IMR-90 (cell line): ENCODE data around the gene CSK. TPM values are rescaled to one million over a fixed set of nuclear protein-coding genes. Genes with fewer than 3 reads are reported as not detected.
A peak's percentile ranks its signal among the peaks of the same experiment; 100 is the strongest.

Experiments
- ATAC-seq: fragments of 200-7000 bp; cut with Tn5 transposase; 2 replicates; pipeline ENCODE4 v1.9.1; 2020; ENCODE audit warnings: low read depth, mild to moderate bottlenecking, moderate library complexity
- Bru-seq: library from RNA; stranded (reverse); fragments of 400-500 nt; gene quantifications from one replicate; lab custom pipeline; 2021; lab: Mats Ljungman, UMichigan
- BruChase-seq, 2 experiments: library from RNA; stranded (reverse); fragments of 400-500 nt; gene quantifications; one replicate each; lab custom pipeline; 2021; lab: Mats Ljungman, UMichigan
- BruUV-seq: library from RNA; stranded (reverse); fragments of 400-500 nt; replicated peaks from 2 replicates; lab custom pipeline; 2021; lab: Mats Ljungman, UMichigan
- CTCF ChIA-PET: fragments of 300-600 bp; formaldehyde crosslinking; extraction: SDS; loops from one replicate; lab custom pipeline; 2021; ENCODE audit warnings: antibody characterized with exemption; lab: Yijun Ruan, JAX
- POLR2A ChIA-PET: fragments of 300-600 bp; sonication (Branson Sonifier 250); formaldehyde crosslinking; loops from one replicate; lab custom pipeline; 2022; ENCODE audit warnings: antibody characterized with exemption; ENCODE audit not compliant: unreplicated experiment; lab: Charles Lee
- DNase-seq: peaks from one replicate; pipeline ENCODE4 v3.0.0; 2013
- H2AFZ ChIP-seq: replicated peaks from 2 replicates; pipeline ENCODE3; 2013; ENCODE audit warnings: low read length, mild to moderate bottlenecking; ENCODE audit not compliant: poor library complexity
- H2AK5ac ChIP-seq: 2 replicates; pipeline ENCODE4 v1.6.1; 2013; ENCODE audit warnings: low read depth, low read length, inconsistent platforms
- H2AK9ac ChIP-seq: replicated peaks from 2 replicates; pipeline ENCODE3; 2013; ENCODE audit warnings: mild to moderate bottlenecking, low read depth, low read length, moderate library complexity; ENCODE audit not compliant: poor library complexity
- H2BK120ac ChIP-seq: 2 replicates; pipeline ENCODE4 v1.6.1; 2013; ENCODE audit warnings: low read depth, low read length, inconsistent platforms
- H2BK15ac ChIP-seq: 3 replicates; pipeline ENCODE4 v1.6.1; 2013; ENCODE audit warnings: low read depth, low read length, inconsistent platforms
- H2BK20ac ChIP-seq: 2 replicates; pipeline ENCODE4 v1.6.1; 2013; ENCODE audit warnings: low read depth, mild to moderate bottlenecking, inconsistent platforms, low read length, moderate library complexity
- H2BK5ac ChIP-seq: 2 replicates; pipeline ENCODE4 v1.6.1; 2013; ENCODE audit warnings: mild to moderate bottlenecking, low read depth, low read length, inconsistent platforms; ENCODE audit not compliant: poor library complexity, severe bottlenecking
- H3K14ac ChIP-seq: replicated peaks from 2 replicates; pipeline ENCODE4 v1.6.1; 2013; ENCODE audit warnings: low read depth, low read length, inconsistent platforms
- H3K18ac ChIP-seq: 2 replicates; pipeline ENCODE4 v1.6.1; 2013; ENCODE audit warnings: low read depth, low read length, control low read depth
- H3K23ac ChIP-seq: 2 replicates; pipeline ENCODE4 v1.6.1; 2013; ENCODE audit warnings: low read depth, low read length, inconsistent platforms
- H3K27ac ChIP-seq: 2 replicates; pipeline ENCODE4 v1.5.1; 2013; ENCODE audit warnings: mild to moderate bottlenecking, control low read depth, low read length; ENCODE audit not compliant: insufficient read depth
- H3K27me3 ChIP-seq: 2 replicates; pipeline ENCODE4 v1.6.1; 2013; ENCODE audit warnings: low read length; ENCODE audit not compliant: control insufficient read depth, insufficient read depth
- H3K36me3 ChIP-seq: 2 replicates; pipeline ENCODE4 v1.6.1; 2013; ENCODE audit warnings: low read length, mixed read lengths; ENCODE audit not compliant: control insufficient read depth, insufficient read depth
- H3K4ac ChIP-seq: 2 replicates; pipeline ENCODE4 v1.6.1; 2013; ENCODE audit warnings: low read depth, low read length, inconsistent platforms
- H3K4me1 ChIP-seq: 2 replicates; pipeline ENCODE4 v1.6.1; 2013; ENCODE audit warnings: low read length, mixed read lengths; ENCODE audit not compliant: control insufficient read depth, insufficient read depth
- H3K4me2 ChIP-seq: 2 replicates; pipeline ENCODE4 v1.6.1; 2013; ENCODE audit warnings: low read depth, mild to moderate bottlenecking, control low read depth, low read length, moderate library complexity
- H3K4me3 ChIP-seq: 2 replicates; pipeline ENCODE4 v1.5.1; 2013; ENCODE audit warnings: low read depth, mild to moderate bottlenecking, control low read depth, low read length, moderate library complexity; ENCODE audit not compliant: insufficient read depth
- H3K56ac ChIP-seq: 2 replicates; pipeline ENCODE4 v1.6.1; 2013; ENCODE audit warnings: low read length, inconsistent platforms; ENCODE audit not compliant: insufficient read depth; ENCODE audit errors: extremely low read depth
- H3K79me1 ChIP-seq, 2 experiments: 2 replicates each; pipeline ENCODE4 v1.6.1; 2013; ENCODE audit warnings: low read length in 2 of 2, inconsistent platforms in 1 of 2, low read depth in 1 of 2
- H3K9ac ChIP-seq: 2 replicates; pipeline ENCODE4 v1.6.1; 2013; ENCODE audit warnings: low read depth, low read length, control low read depth
- H3K9me1 ChIP-seq: 2 replicates; pipeline ENCODE4 v1.6.1; 2013; ENCODE audit warnings: low read length, inconsistent platforms; ENCODE audit not compliant: insufficient read depth
- H3K9me3 ChIP-seq: 2 replicates; pipeline ENCODE4 v1.6.1; 2013; ENCODE audit warnings: low read length; ENCODE audit not compliant: control insufficient read depth, insufficient read depth
- H4K20me1 ChIP-seq: 2 replicates; pipeline ENCODE4 v1.6.1; 2013; ENCODE audit warnings: low read length, inconsistent platforms; ENCODE audit not compliant: insufficient read depth
- H4K5ac ChIP-seq: 2 replicates; pipeline ENCODE4 v1.6.1; 2013; ENCODE audit warnings: mild to moderate bottlenecking, low read depth, low read length, control low read depth
- H4K8ac ChIP-seq, 2 experiments: 2 replicates each; pipeline ENCODE4 v1.6.1; 2013; ENCODE audit warnings: low read depth in 2 of 2, low read length in 2 of 2, control low read depth in 1 of 2, inconsistent platforms in 1 of 2
- H4K91ac ChIP-seq: 2 replicates; pipeline ENCODE4 v1.6.1; 2013; ENCODE audit warnings: low read depth, low read length, inconsistent platforms; ENCODE audit not compliant: insufficient read depth
- MAZ ChIP-seq: IDR thresholded peaks from 2 replicates; pipeline ENCODE4 v1.6.1; 2012; ENCODE audit warnings: low read depth, mild to moderate bottlenecking, low read length, improper control_type of control experiment, moderate library complexity, borderline replicate concordance
- RAD21 ChIP-seq: IDR thresholded peaks from 2 replicates; pipeline ENCODE4 v1.6.1; 2012; ENCODE audit warnings: low read length, improper control_type of control experiment
- RCOR1 ChIP-seq: IDR thresholded peaks from 2 replicates; pipeline ENCODE4 v1.6.1; 2012; ENCODE audit warnings: mild to moderate bottlenecking, low read length, improper control_type of control experiment; ENCODE audit not compliant: insufficient replicate concordance
- SMC3 ChIP-seq: fragments of 150-350 bp; IDR thresholded peaks from 2 replicates; pipeline ENCODE4 v1.6.1; 2016; ENCODE audit warnings: low read depth, mild to moderate bottlenecking, antibody characterized with exemption, low read length, moderate library complexity
- WGBS, 2 experiments: methylation state at CpG; one replicate each; pipeline versions ENCODE4 v1.1.5 to v1.1.7; 2013; ENCODE audit warnings: missing lambda C conversion rate in 2 of 2; ENCODE audit not compliant: insufficient read length in 1 of 2; ENCODE audit errors: extremely low coverage in 2 of 2; 5-methylcytosine and 5-hydroxymethylcytosine counted together
- dilution Hi-C: fragments of 300-500 bp; cut with HindIII; formaldehyde crosslinking; loops from one replicate; pipeline ENCODE4 v1.14.3; 2018; ENCODE audit warnings: low sequenced_read_pairs; ENCODE audit not compliant: unreplicated experiment
- in situ Hi-C: fragments of 300-500 bp; cut with MboI; formaldehyde crosslinking; loops from 3 replicates; pipeline ENCODE4 v1.14.3; 2019; ENCODE audit warnings: low sequenced_read_pairs, inconsistent platforms, mixed read lengths
- intact Hi-C: fragments of 100-400 bp; cut with micrococcal nuclease; formaldehyde crosslinking; loops from 2 replicates; pipeline ENCODE4 v1.10.0; 2022
- long read RNA-seq: library from polyadenylated mRNA; unstranded; transcript quantifications from one replicate; pipeline ENCODE4 v2.0.0, GENCODE V29; 2021; ENCODE audit not compliant: unreplicated experiment
- polyA plus RNA-seq, 3 experiments: library from polyadenylated mRNA; depleted of rRNA; stranded (reverse); fragments of >200 nt; gene quantifications; 2 replicates each; pipeline ENCODE4 v1.2.3, GENCODE V29; 2012; ENCODE audit warnings: low replicate concordance in 1 of 3
- total RNA-seq: library from RNA; depleted of rRNA; stranded (reverse); fragments of >200 nt; gene quantifications from 2 replicates; pipeline ENCODE4 v1.2.3, GENCODE V29; 2012; rRNA removed
- TF ChIP-seq, protein P1 (sequence below): conservative IDR thresholded peaks from 2 replicates; pipeline ENCODE4 v1.5.1; 2012; ENCODE audit warnings: mild to moderate bottlenecking, low read depth, low read length, improper control_type of control experiment

Gene CSK
- 10.8 and 13.6 TPM in 2 replicates for total RNA-seq
- polyA plus RNA-seq (2012; rRNA removed): 42.5 and 54.0 TPM in 2 replicates
- 33.3 and 58.6 TPM in 2 replicates for polyA plus RNA-seq (2012; cell fraction: cytosol; rRNA removed)
- polyA plus RNA-seq (2012; cell fraction: nucleus; rRNA removed; ENCODE audit: low replicate concordance): 97.3 and 182 TPM in 2 replicates
- percentile 66 among the genes with signal in this experiment for Bru-seq, nascent RNA
- percentile 71 among the genes with signal in this experiment for BruChase-seq, experiment 1, labeled RNA remaining after a 6-hour chase
- BruChase-seq, experiment 2, labeled RNA remaining after a 2-hour chase: percentile 69 among the genes with signal in this experiment
- long read RNA-seq, transcript CSK-201 (13 exons, 2,767 nt): major isoform, 24 of 43 reads
- long read RNA-seq, partial matches to known transcripts: 17 of 43 reads
- long read RNA-seq, other reads (novel, unspliced or antisense): 2 of 43 reads

DNA sequence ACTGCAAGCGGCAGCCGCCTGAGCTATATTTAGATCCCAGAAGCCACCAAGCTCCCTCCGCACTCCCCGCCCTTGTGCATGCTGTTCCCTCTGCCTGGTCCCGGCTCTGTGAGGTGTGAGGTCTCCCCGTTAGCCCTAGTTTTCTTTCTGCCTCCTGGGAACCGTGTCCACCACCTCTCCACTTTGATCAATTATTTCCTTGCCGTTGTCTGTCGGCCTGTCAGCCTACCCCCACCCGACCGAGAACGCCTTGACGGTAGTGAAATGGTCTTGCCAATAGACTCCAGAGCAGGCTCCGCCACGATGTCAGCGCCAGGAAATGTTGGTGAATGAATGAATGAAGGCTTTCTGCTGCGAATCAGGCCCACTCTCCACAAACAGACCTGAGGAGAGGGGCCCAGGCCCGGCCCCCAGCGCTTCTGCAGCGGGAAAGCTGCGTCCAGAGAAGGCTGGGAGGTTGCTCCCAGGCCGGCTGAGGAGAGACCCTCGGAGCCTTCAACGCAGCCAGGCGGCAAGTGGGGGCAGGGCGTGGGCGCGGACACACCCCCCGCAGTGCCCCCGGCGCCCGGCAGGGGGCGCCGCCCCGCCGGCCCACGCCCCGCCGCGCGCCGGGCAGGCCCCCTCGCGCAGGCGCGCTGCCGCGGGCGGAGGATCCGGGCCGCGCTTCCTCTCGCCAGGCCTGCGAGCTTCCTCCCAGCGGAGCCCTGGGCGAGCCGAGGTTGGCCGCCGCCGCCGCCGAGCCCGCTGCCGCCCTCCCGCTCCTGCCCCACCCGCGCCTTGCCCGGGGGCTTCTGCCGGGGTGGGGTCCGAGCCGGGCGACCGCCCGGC lies at the start of gene CSK:
Gene CSK, plus strand, starts transcription at position 650 of the 828 bp plus-strand sequence. CDS start 16,218 bp downstream, outside the sequence.
- in situ Hi-C loops: no loop called here
- intact Hi-C loops: no loop called here
- Histone ChIP-seq H3K18ac (no peak within 1 kb of the TSS), H3K27ac (peak within 1 kb of the TSS; percentile 57), H4K91ac (no peak within 1 kb of the TSS), H4K8ac (peak within 1 kb of the TSS; percentile 45 to 47; a peak in 3 of 4 replicates), H3K79me1 (peaks cover 9 to 48% of the 10 kb centered on the region in 2 experiments; a peak in 3 of 4 replicates), H2AK5ac (peak within 1 kb of the TSS; percentile 37), H3K9me1 (peaks cover 9% of the 10 kb centered on the region), H3K4me1 (peaks cover 14% of the 10 kb centered on the region), H3K36me3 (peaks cover 2% of the 10 kb centered on the region; the same call in 1 of the 2 replicates), H4K20me1 (peaks cover 36% of the 10 kb centered on the region), H3K56ac (peak within 1 kb of the TSS; percentile 47; the same call in 1 of the 2 replicates), H3K4ac (peak within 1 kb of the TSS; percentile 75), H3K23ac (peak within 1 kb of the TSS; percentile 90), H3K4me3 (peak within 1 kb of the TSS; percentile 92), H2BK5ac (peak within 1 kb of the TSS; percentile 59), H3K4me2 (peak within 1 kb of the TSS; percentile 83), H3K27me3 (no peaks in the 10 kb centered on the region), H2AFZ (peak within 1 kb of the TSS; percentile 97), H2BK15ac (no peak within 1 kb of the TSS), H2BK120ac (no peak within 1 kb of the TSS), H4K5ac (no peak within 1 kb of the TSS), H3K9me3 (no peaks in the 10 kb centered on the region), H2AK9ac (peak within 1 kb of the TSS; percentile 97), H3K14ac (peak within 1 kb of the TSS; percentile 87), H2BK20ac (no peak within 1 kb of the TSS), H3K9ac (peak within 1 kb of the TSS; percentile 68)
- peak; percentile 89 for ATAC-seq
- CTCF ChIA-PET: interaction anchor here (1.5 kb wide), 2 partner anchors 34 to 171 kb away, joined by 4 to 6 read pairs; no protein-coding TSS in a partner anchor
- no peak for TF ChIP-seq RCOR1
- TF ChIP-seq SMC3: peak; percentile 30
- peak; percentile 72; the same call in 1 of the 2 replicates for TF ChIP-seq MAZ
- TF ChIP-seq, protein P1, sequence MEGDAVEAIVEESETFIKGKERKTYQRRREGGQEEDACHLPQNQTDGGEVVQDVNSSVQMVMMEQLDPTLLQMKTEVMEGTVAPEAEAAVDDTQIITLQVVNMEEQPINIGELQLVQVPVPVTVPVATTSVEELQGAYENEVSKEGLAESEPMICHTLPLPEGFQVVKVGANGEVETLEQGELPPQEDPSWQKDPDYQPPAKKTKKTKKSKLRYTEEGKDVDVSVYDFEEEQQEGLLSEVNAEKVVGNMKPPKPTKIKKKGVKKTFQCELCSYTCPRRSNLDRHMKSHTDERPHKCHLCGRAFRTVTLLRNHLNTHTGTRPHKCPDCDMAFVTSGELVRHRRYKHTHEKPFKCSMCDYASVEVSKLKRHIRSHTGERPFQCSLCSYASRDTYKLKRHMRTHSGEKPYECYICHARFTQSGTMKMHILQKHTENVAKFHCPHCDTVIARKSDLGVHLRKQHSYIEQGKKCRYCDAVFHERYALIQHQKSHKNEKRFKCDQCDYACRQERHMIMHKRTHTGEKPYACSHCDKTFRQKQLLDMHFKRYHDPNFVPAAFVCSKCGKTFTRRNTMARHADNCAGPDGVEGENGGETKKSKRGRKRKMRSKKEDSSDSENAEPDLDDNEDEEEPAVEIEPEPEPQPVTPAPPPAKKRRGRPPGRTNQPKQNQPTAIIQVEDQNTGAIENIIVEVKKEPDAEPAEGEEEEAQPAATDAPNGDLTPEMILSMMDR: peak; percentile 68
- TF ChIP-seq RAD21: peak; percentile 31; the same call in 1 of the 2 replicates
- DNase-seq: peak; percentile 51
- BruUV-seq: no TSS peak
- POLR2A ChIA-PET: no interaction called here
- dilution Hi-C loops: no loop called here
- WGBS, 2 experiments: 0% methylated on average over 5 of the region's 74 CpGs; no CpG with 5 or more reads in 1 of the 2 experiments
